ENCODE data around the gene FTO. TPM values are rescaled to one million over a fixed set of nuclear protein-coding genes. Genes with fewer than 3 reads are reported as not detected.

Gene FTO
- total RNA-seq, 1 donor from 2014 or later: 107 TPM

DNA sequence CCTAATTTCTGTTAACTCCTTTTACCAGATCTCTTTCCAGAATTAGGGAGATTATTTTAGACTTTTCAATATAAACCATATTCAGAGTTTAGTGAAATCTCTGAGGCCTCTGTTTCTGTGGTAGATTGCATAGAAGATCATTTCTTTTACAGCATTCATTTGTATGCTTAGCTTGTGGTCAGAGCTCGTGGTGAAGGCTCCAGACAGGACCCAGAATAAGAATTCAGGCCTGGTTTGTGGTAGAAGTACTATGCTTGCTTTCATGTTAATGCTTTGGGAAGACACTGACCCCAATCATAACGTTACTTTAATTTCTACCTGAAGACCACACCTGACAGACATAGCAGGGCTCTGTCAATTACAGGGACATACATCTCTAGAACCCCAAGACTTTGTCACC is 258.1 kb downstream of the FTO start:
- no peaks in the 10 kb centered on the region for H3K27me3 Mint-ChIP-seq (ENCODE audit: low read depth)
- H3K4me1 Mint-ChIP-seq: peaks cover 13% of the 10 kb centered on the region
- no peaks in the 10 kb centered on the region for H3K9me3 Mint-ChIP-seq
- DNase-seq (ENCODE audit: low read depth, low spot score): no peak
- TF ChIP-seq, protein P1, sequence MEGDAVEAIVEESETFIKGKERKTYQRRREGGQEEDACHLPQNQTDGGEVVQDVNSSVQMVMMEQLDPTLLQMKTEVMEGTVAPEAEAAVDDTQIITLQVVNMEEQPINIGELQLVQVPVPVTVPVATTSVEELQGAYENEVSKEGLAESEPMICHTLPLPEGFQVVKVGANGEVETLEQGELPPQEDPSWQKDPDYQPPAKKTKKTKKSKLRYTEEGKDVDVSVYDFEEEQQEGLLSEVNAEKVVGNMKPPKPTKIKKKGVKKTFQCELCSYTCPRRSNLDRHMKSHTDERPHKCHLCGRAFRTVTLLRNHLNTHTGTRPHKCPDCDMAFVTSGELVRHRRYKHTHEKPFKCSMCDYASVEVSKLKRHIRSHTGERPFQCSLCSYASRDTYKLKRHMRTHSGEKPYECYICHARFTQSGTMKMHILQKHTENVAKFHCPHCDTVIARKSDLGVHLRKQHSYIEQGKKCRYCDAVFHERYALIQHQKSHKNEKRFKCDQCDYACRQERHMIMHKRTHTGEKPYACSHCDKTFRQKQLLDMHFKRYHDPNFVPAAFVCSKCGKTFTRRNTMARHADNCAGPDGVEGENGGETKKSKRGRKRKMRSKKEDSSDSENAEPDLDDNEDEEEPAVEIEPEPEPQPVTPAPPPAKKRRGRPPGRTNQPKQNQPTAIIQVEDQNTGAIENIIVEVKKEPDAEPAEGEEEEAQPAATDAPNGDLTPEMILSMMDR (conservative IDR thresholded peaks at IDR 0.05): no peak
- no peak overlapping the region for H3K4me3 Mint-ChIP-seq
- no peak overlapping the region for H3K27ac Mint-ChIP-seq (ENCODE audit: unreplicated experiment)
- peaks cover 3% of the 10 kb centered on the region for H3K36me3 Mint-ChIP-seq (ENCODE audit: low read depth)

DNA sequence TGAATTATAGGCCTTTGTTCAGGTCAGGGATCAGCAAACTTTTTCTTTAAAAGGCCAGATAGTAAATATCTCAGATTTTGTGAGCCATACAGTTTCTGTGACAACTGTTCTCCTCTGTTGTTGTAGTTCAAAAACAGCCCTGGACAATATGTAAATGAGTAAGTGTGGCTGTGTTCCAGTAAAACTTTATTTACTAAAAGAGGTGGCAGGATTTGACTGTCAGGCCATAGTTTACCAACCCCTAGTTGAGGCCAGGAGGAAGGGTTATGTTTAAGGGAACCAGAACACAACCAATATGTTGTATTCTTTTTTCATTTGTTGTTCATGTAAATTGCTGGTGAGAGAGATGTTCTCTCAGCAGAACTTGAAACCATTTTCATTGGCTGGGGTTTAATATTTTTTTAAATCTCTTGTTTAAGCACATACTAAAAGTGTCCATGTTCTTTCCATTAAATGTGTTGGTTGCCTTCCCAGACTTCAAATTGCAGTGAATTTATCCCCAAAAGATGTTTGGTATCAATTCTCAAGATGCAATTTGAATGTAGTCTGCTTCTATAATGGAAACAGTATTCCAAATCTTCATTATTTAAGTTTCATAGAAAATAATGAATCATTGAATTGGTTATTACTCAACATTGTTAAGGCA is 260.3 kb downstream of the FTO start:
- no peaks in the 10 kb centered on the region for H3K27me3 Mint-ChIP-seq (ENCODE audit: low read depth)
- H3K27ac Mint-ChIP-seq (ENCODE audit: unreplicated experiment): no peak overlapping the region
- peaks cover 11% of the 10 kb centered on the region for H3K4me1 Mint-ChIP-seq

DNA sequence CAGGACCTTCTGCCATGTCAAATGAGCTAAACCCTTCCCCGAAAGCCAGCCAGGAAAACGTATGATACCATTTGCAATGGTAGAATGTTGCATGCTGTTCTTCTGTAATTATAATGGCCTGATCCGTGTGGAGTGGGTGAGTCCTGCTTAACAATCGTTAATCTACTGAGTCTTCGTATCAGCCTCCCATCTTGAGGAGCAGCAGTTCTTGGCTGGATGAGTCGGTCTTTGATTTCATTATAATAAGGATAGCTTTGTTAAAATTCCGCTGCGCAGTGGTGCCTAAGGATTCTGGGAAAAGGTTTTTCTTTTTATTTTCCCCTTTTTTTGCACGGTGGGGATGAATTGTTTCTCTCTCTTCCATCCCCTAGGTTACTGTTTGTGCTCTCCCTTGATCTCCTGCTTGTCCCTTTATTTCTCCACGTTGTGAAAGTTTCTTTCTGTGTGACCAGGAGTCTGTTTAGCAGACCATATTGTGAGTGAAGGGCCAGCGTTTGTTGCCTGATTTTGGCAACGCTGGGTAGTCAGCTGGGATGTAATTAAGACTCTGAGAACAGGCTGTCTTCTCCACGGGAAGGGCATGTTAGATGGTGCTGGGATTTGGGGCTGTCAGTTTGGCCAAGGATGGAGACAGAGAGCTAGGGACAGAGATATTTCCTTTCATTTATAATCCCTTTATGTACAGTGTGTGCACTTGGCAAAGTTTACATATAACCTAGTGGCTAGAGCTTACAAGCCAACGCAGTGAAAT is 263.0 kb downstream of the FTO start:
- Mint-ChIP-seq H3K9me3 (no peaks in the 10 kb centered on the region), H3K27ac (ENCODE audit: unreplicated experiment) (no peak overlapping the region), H3K4me1 (peaks cover 6% of the 10 kb centered on the region), H3K36me3 (ENCODE audit: low read depth) (peaks cover 3% of the 10 kb centered on the region), H3K27me3 (ENCODE audit: low read depth) (no peaks in the 10 kb centered on the region), H3K4me3 (no peak overlapping the region)
- TF ChIP-seq, protein P1 (conservative IDR thresholded peaks at IDR 0.05): no peak
- no peak for DNase-seq (ENCODE audit: low read depth, low spot score)

More for the DNA sequence above, 260.3 kb downstream of the FTO start:
- Mint-ChIP-seq H3K9me3 (no peaks in the 10 kb centered on the region), H3K36me3 (ENCODE audit: low read depth) (peaks cover 3% of the 10 kb centered on the region), H3K4me3 (no peak overlapping the region)
- no peak for DNase-seq (ENCODE audit: low read depth, low spot score)
- TF ChIP-seq, protein P1 (conservative IDR thresholded peaks at IDR 0.05): no peak

DNA sequence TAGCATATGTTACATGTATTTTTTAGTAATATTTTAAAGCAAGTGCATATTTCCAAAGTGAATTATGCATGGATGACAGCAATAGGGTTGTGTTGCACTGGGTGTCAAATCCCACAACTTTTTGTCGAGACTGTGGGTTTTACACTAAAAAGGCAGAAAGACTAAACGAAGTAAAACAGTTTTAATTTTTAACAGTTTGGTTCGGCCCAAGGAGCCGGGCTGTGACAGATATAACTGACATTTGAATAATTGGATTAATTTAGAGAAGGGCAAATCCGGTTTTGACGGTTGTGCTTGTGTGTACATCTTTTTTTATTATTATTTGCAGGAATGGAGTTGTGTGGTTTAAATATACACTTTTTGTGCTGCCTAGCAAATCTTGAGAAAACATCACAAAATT is 263.6 kb downstream of the FTO start:
- Mint-ChIP-seq H3K4me1 (peaks cover 6% of the 10 kb centered on the region), H3K4me3 (no peak overlapping the region), H3K9me3 (no peaks in the 10 kb centered on the region), H3K27ac (ENCODE audit: unreplicated experiment) (no peak overlapping the region), H3K36me3 (ENCODE audit: low read depth) (peaks cover 3% of the 10 kb centered on the region), H3K27me3 (ENCODE audit: low read depth) (no peaks in the 10 kb centered on the region)
- no peak for DNase-seq (ENCODE audit: low read depth, low spot score)
- TF ChIP-seq, protein P1 (conservative IDR thresholded peaks at IDR 0.05): no peak

DNA sequence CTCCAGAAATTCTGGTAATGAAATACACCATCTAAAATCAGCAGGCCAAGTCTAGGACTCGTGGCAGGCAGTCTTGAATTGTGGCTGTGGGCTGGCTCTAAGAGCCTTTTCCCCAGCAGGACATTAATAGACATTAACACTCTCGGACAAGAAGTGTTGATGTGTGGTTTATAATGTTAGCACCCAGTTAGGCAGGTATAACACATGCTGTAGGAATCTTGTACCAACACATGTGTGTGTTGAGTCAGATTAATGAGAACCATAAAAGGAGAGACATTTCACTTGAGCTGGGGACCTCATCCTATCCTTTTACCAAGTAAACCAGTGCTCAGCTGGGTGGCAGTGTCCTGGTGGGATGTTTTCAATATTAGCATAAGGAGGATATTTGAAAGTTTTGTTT is 264.5 kb downstream of the FTO start:
- no peaks in the 10 kb centered on the region for H3K36me3 Mint-ChIP-seq (ENCODE audit: low read depth)
- TF ChIP-seq, protein P1 (conservative IDR thresholded peaks at IDR 0.05): no peak
- peak overlapping the region; percentile 29 for H3K27ac Mint-ChIP-seq (ENCODE audit: unreplicated experiment)
- H3K4me3 Mint-ChIP-seq: no peak overlapping the region
- no peaks in the 10 kb centered on the region for H3K9me3 Mint-ChIP-seq
- no peak for DNase-seq (ENCODE audit: low read depth, low spot score)
- no peaks in the 10 kb centered on the region for H3K27me3 Mint-ChIP-seq (ENCODE audit: low read depth)
- H3K4me1 Mint-ChIP-seq: peaks cover 6% of the 10 kb centered on the region
